Esophagus muscularis mucosa (tissue), 4 donors: ENCODE results near the gene TSC22D3. TPM values are rescaled to one million over a fixed set of nuclear protein-coding genes. Genes with fewer than 3 reads are reported as not detected.
"Not testable (repeated sequence)": the region's sequence is repeated elsewhere in the genome, so short reads cannot be mapped to it uniquely, and the experiment has no call there.

Experiments
- DNase-seq: peaks from one replicate; pipeline ENCODE4 v3.0.0-alpha.2; 2017; ENCODE audit errors: extremely low spot score
- H3K27ac ChIP-seq, 4 donors: fragments of 200-600 bp; sonication (generic); replicated peaks in 1 of 4; 1 replicate in 3 of 4; 2 replicates in 1 of 4; pipeline ENCODE4 v1.5.1; 2016 to 2019; ENCODE audit warnings: mild to moderate bottlenecking in 1 of 4
- H3K27me3 ChIP-seq, 4 donors: fragments of 200-600 bp; sonication (generic); one replicate each; pipeline versions ENCODE4 v1.5.1 to v1.6.0; 2016 to 2019
- H3K36me3 ChIP-seq, 4 donors: fragments of 200-600 bp; sonication (generic); one replicate each; pipeline ENCODE4 v1.5.1; 2016 to 2019
- H3K4me1 ChIP-seq, 4 donors: fragments of 200-600 bp; sonication (generic); one replicate each; pipeline ENCODE4 v1.5.1; 2016 to 2019
- H3K4me3 ChIP-seq, 4 donors: fragments of 200-600 bp; sonication (generic); 1 replicate in 2 of 4; 2 replicates in 2 of 4; pipeline ENCODE4 v1.5.1; 2016 to 2019; ENCODE audit warnings: mild to moderate bottlenecking in 4 of 4, moderate library complexity in 1 of 4
- H3K9me3 ChIP-seq, 4 donors: fragments of 200-600 bp; sonication (generic); 1 replicate in 3 of 4; 2 replicates in 1 of 4; pipeline ENCODE4 v1.5.1; 2016 to 2019
- CTCF ChIP-seq, 3 experiments: fragments of 200-600 bp in 2 of 3; fragments of 450-650 bp in 1 of 3; sonication (generic) in 2 of 3; IDR thresholded peaks; one replicate each; pipeline ENCODE4 v1.5.1; 2017 to 2019; ENCODE audit warnings: antibody characterized with exemption in 3 of 3, mild to moderate bottlenecking in 2 of 3, moderate library complexity in 1 of 3
- EP300 ChIP-seq: sonication (generic); formaldehyde crosslinking; IDR thresholded peaks from one replicate; pipeline ENCODE4 v1.6.1; 2017; ENCODE audit warnings: antibody characterized with exemption
- POLR2A ChIP-seq: fragments of 450-650 bp; IDR thresholded peaks from one replicate; pipeline ENCODE4 v1.6.1; 2017; ENCODE audit warnings: antibody characterized with exemption, moderate library complexity, mild to moderate bottlenecking, low read depth
- POLR2AphosphoS5 ChIP-seq, 2 donors: sonication (generic); formaldehyde crosslinking; IDR thresholded peaks; one replicate each; pipeline ENCODE4 v1.6.1; 2017; ENCODE audit warnings: antibody characterized with exemption in 2 of 2
- WGBS: methylation state at CpG from one replicate; pipeline ENCODE4 v1.1.5; 2018; 5-methylcytosine and 5-hydroxymethylcytosine counted together
- intact Hi-C: fragments of 100-400 bp; cut with DNase I; formaldehyde crosslinking; loops from one replicate; pipeline ENCODE4 v1.15.1; 2023
- total RNA-seq, 4 donors: library from RNA; depleted of rRNA; stranded (reverse); fragments of >200 nt; gene quantifications; one replicate each; pipeline versions ENCODE4 v1.1.0 to v1.2.1, GENCODE V29; 2016

The TSC22D3 gene
- total RNA-seq, 4 donors from 2014 or later, result 389 to 1,047 (median 786) TPM

GRCh38 chrX:107669885-107670628 is 105.5 kb downstream of the TSC22D3 start:
- Histone ChIP-seq H3K27me3 (no peaks in the 10 kb centered on the region), H3K9me3 (no peaks in the 10 kb centered on the region), H3K4me3 (no peak overlapping the region), H3K36me3 (no peaks in the 10 kb centered on the region), H3K27ac (no peak overlapping the region), H3K4me1 (peaks cover 9 to 27% (median 23%) of the 10 kb centered on the region in 4 donors)
- intact Hi-C loops, result no loop called here
- WGBS, result 53% methylated on average over 5 of the region's 5 CpGs
- TF ChIP-seq CTCF (IDR thresholded peaks at IDR 0.05), result no peak
- no peak for TF ChIP-seq POLR2A
- no peak for TF ChIP-seq EP300
- TF ChIP-seq POLR2AphosphoS5 (IDR thresholded peaks at IDR 0.05), result no peak
- DNase-seq, result no peak

- intact Hi-C loops, result no loop called here
- WGBS, result 42% methylated on average over 4 of the region's 4 CpGs
Observed at GRCh38 chrX:107669261-107669660, 106.3 kb downstream of the TSC22D3 start.

GRCh38 chrX:107668710-107669109 is 106.9 kb downstream of the TSC22D3 start:
- H3K27ac ChIP-seq, intact Hi-C loops, H3K36me3 ChIP-seq, H3K4me3 ChIP-seq, H3K9me3 ChIP-seq, H3K27me3 ChIP-seq, DNase-seq: not testable (repeated sequence)
- WGBS, result 82% methylated on average over 5 of the region's 5 CpGs
- H3K4me1 ChIP-seq, result peaks cover 7 to 13% (median 10%) of the 10 kb centered on the region in 4 donors

More at GRCh38 chrX:107669261-107669660, 106.3 kb downstream of the TSC22D3 start:
- Histone ChIP-seq H3K27me3 (no peaks in the 10 kb centered on the region), H3K4me1 (peaks cover 7 to 19% (median 15%) of the 10 kb centered on the region in 4 donors), H3K4me3 (no peak overlapping the region), H3K27ac (no peak overlapping the region), H3K9me3 (no peaks in the 10 kb centered on the region), H3K36me3 (no peaks in the 10 kb centered on the region)
- TF ChIP-seq CTCF (IDR thresholded peaks at IDR 0.05) (no peak), POLR2AphosphoS5 (IDR thresholded peaks at IDR 0.05) (no peak), EP300 (no peak), POLR2A (no peak)
- DNase-seq, result no peak

GRCh38 chrX:107667426-107667825 is 108.2 kb downstream of the TSC22D3 start:
- H3K27ac ChIP-seq, result no peak overlapping the region
- intact Hi-C loops, result no loop called here

More at GRCh38 chrX:107667426-107667825, 108.2 kb downstream of the TSC22D3 start:
- Histone ChIP-seq H3K4me3 (no peak overlapping the region), H3K4me1 (peaks cover 0 to under 1% (median under 1%) of the 10 kb centered on the region in 4 donors), H3K9me3 (no peaks in the 10 kb centered on the region), H3K36me3 (peaks cover 0 to 3% (median 0%) of the 10 kb centered on the region in 4 donors), H3K27me3 (no peaks in the 10 kb centered on the region)
- no peak for TF ChIP-seq POLR2AphosphoS5 (IDR thresholded peaks at IDR 0.05)
- no peak for TF ChIP-seq EP300
- no peak for TF ChIP-seq CTCF (IDR thresholded peaks at IDR 0.05)
- no peak for TF ChIP-seq POLR2A
- no peak for DNase-seq
- WGBS, result 68% methylated on average over 1 of the region's 1 CpG
